PC-3 (cell line): ENCODE results near the gene KCNQ1. TPM values are rescaled to one million over a fixed set of nuclear protein-coding genes. Genes with fewer than 3 reads are reported as not detected.

Experiments
- ATAC-seq: fragments of 200-7000 bp; cut with Tn5 transposase; 2 replicates; pipeline ENCODE4 v1.9.1; 2020; ENCODE audit warnings: mild to moderate bottlenecking, moderate library complexity
- BruUV-seq: library from RNA; stranded (reverse); fragments of 400-500 nt; replicated peaks from 2 replicates; lab custom pipeline; 2021; lab: Mats Ljungman, UMichigan
- CTCF ChIA-PET: fragments of 300-600 bp; sonication (Branson Sonifier 250); formaldehyde crosslinking; loops from one replicate; lab custom pipeline; 2022; ENCODE audit warnings: antibody characterized with exemption; lab: Charles Lee
- POLR2A ChIA-PET: fragments of 300-600 bp; sonication (Branson Sonifier 250); formaldehyde crosslinking; loops from one replicate; lab custom pipeline; 2022; ENCODE audit warnings: antibody characterized with exemption; ENCODE audit not compliant: unreplicated experiment; lab: Charles Lee
- DNase-seq: peaks from one replicate; pipeline ENCODE4 v3.0.0-alpha.2; 2015
- H2AFZ ChIP-seq: fragments of 300-600 bp; sonication (generic); 2 replicates; pipeline ENCODE4 v1.6.0; 2016; ENCODE audit warnings: antibody characterized with exemption, low read length
- H3F3A ChIP-seq: fragments of 300-600 bp; sonication (generic); one replicate; pipeline ENCODE4 v1.6.0; 2017; ENCODE audit warnings: antibody characterized with exemption, low read length, control low read depth, mild to moderate bottlenecking; ENCODE audit not compliant: unreplicated experiment
- H3K27ac ChIP-seq: fragments of 300-600 bp; sonication (generic); 2 replicates; pipeline ENCODE4 v1.5.1; 2016; ENCODE audit warnings: mild to moderate bottlenecking, low read length
- H3K27me3 ChIP-seq: fragments of 300-600 bp; sonication (generic); 2 replicates; pipeline ENCODE4 v1.6.1; 2016; ENCODE audit warnings: low read length, mixed read lengths
- H3K36me3 ChIP-seq: fragments of 300-600 bp; sonication (generic); 2 replicates; pipeline ENCODE4 v1.6.1; 2016; ENCODE audit warnings: low read depth, mixed run types, low read length, mixed read lengths
- H3K4me1 ChIP-seq: fragments of 300-600 bp; sonication (generic); 2 replicates; pipeline ENCODE4 v1.5.1; 2016; ENCODE audit warnings: low read length; ENCODE audit not compliant: insufficient read depth
- H3K4me2 ChIP-seq: fragments of 300-600 bp; sonication (generic); 2 replicates; pipeline ENCODE4 v1.6.0; 2016; ENCODE audit warnings: low read length
- H3K4me3 ChIP-seq: fragments of 300-600 bp; sonication (generic); 2 replicates; pipeline ENCODE4 v1.5.1; 2016; ENCODE audit warnings: mild to moderate bottlenecking, low read length, mixed read lengths
- H3K79me2 ChIP-seq: fragments of 300-600 bp; sonication (generic); 2 replicates; pipeline ENCODE4 v1.6.1; 2017; ENCODE audit warnings: low read length, mixed read lengths
- H3K9ac ChIP-seq: fragments of 300-600 bp; sonication (generic); 2 replicates; pipeline ENCODE4 v1.6.0; 2016; ENCODE audit warnings: mild to moderate bottlenecking, low read length
- H3K9me2 ChIP-seq: fragments of 300-600 bp; sonication (generic); replicated peaks from 2 replicates; pipeline ENCODE4 v1.6.1; 2016; ENCODE audit warnings: mixed run types, low read length, mixed read lengths
- H3K9me3 ChIP-seq: fragments of 300-600 bp; sonication (generic); 2 replicates; pipeline ENCODE4 v1.6.1; 2016; ENCODE audit warnings: low read length, mixed read lengths
- H4K20me1 ChIP-seq: fragments of 300-600 bp; sonication (generic); 2 replicates; pipeline ENCODE4 v1.6.1; 2016; ENCODE audit warnings: low read length, mixed read lengths
- CTCF ChIP-seq: fragments of 300-600 bp; sonication (generic); conservative IDR thresholded peaks from 2 replicates; pipeline ENCODE4 v1.5.1; 2017; ENCODE audit warnings: antibody characterized with exemption, low read depth, mild to moderate bottlenecking, low read length
- EZH2 ChIP-seq: fragments of 300-600 bp; sonication (generic); IDR thresholded peaks from one replicate; pipeline ENCODE4 v1.6.1; 2017; ENCODE audit warnings: antibody characterized with exemption, mild to moderate bottlenecking, low read length; ENCODE audit not compliant: unreplicated experiment
- EZH2phosphoT487 ChIP-seq: fragments of 300-600 bp; sonication (generic); IDR thresholded peaks from 2 replicates; pipeline ENCODE4 v1.6.1; 2018; ENCODE audit warnings: mild to moderate bottlenecking, antibody characterized with exemption, low read length, borderline replicate concordance
- intact Hi-C: fragments of 100-400 bp; cut with micrococcal nuclease; formaldehyde crosslinking; loops from 2 replicates; pipeline ENCODE4 v1.9.0; 2023
- total RNA-seq: library from RNA; depleted of rRNA; stranded (reverse); fragments of >200 nt; gene quantifications from 2 replicates; pipeline ENCODE4 v1.2.3, GENCODE V29; 2014

The KCNQ1 gene
- total RNA-seq, 1 experiment from 2014 or later: 0.40 TPM

GRCh38 chr11:2688381-2689231 is 243.8 kb downstream of the KCNQ1 start:
- CTCF ChIA-PET: no interaction called here
- BruUV-seq: no TSS peak
- DNase-seq: no peak

GRCh38 chr11:2689651-2690575 is 245.1 kb downstream of the KCNQ1 start:
- POLR2A ChIA-PET: no interaction called here
- Histone ChIP-seq H3K9me2 (no peaks in the 10 kb centered on the region), H3K4me2 (no peak overlapping the region), H2AFZ (no peak overlapping the region), H3K27ac (no peak overlapping the region), H3K27me3 (no peaks in the 10 kb centered on the region), H3K9ac (no peak overlapping the region), H4K20me1 (peaks cover 38% of the 10 kb centered on the region), H3K79me2 (peaks cover 98% of the 10 kb centered on the region), H3K36me3 (0 out of 2 replicates have a peak, but pooled peaks cover 3% of the 10 kb centered on the region), H3K4me3 (no peak overlapping the region), H3K9me3 (no peaks in the 10 kb centered on the region), H3K4me1 (no peaks in the 10 kb centered on the region), H3F3A (no peaks in the 10 kb centered on the region)
- intact Hi-C loops: no loop called here
- ATAC-seq: no peak
- no TSS peak for BruUV-seq
- CTCF ChIA-PET: no interaction called here
- TF ChIP-seq EZH2 (no peak), EZH2phosphoT487 (no peak), CTCF (no peak)
- no peak for DNase-seq

More at GRCh38 chr11:2688381-2689231, 243.8 kb downstream of the KCNQ1 start:
- Histone ChIP-seq H4K20me1 (peaks cover 32% of the 10 kb centered on the region), H2AFZ (no peak overlapping the region), H3K4me3 (no peak overlapping the region), H3K4me1 (no peaks in the 10 kb centered on the region), H3K9me3 (no peaks in the 10 kb centered on the region), H3F3A (no peaks in the 10 kb centered on the region), H3K27ac (no peak overlapping the region), H3K9me2 (no peaks in the 10 kb centered on the region), H3K79me2 (peaks cover 95% of the 10 kb centered on the region), H3K27me3 (no peaks in the 10 kb centered on the region), H3K4me2 (no peak overlapping the region), H3K9ac (no peak overlapping the region), H3K36me3 (0 out of 2 replicates have a peak, but pooled peaks cover 3% of the 10 kb centered on the region)
- no peak for ATAC-seq
- no peak for TF ChIP-seq CTCF
- no peak for TF ChIP-seq EZH2
- no peak for TF ChIP-seq EZH2phosphoT487
- POLR2A ChIA-PET: no interaction called here
- intact Hi-C loops: no loop called here
